Activated CD4-positive, CD25-positive, alpha-beta regulatory T cell (primary cell): ENCODE data around the gene ATG2A.
"Not testable (repeated sequence)": the region's sequence is repeated elsewhere in the genome, so short reads cannot be mapped to it uniquely, and the experiment has no call there.

Experiments
- DNase-seq, 4 experiments: peaks; one replicate each; lab custom pipeline; 2025; lab: John Stamatoyannopoulos, UW

ATG2A gene

DNA sequence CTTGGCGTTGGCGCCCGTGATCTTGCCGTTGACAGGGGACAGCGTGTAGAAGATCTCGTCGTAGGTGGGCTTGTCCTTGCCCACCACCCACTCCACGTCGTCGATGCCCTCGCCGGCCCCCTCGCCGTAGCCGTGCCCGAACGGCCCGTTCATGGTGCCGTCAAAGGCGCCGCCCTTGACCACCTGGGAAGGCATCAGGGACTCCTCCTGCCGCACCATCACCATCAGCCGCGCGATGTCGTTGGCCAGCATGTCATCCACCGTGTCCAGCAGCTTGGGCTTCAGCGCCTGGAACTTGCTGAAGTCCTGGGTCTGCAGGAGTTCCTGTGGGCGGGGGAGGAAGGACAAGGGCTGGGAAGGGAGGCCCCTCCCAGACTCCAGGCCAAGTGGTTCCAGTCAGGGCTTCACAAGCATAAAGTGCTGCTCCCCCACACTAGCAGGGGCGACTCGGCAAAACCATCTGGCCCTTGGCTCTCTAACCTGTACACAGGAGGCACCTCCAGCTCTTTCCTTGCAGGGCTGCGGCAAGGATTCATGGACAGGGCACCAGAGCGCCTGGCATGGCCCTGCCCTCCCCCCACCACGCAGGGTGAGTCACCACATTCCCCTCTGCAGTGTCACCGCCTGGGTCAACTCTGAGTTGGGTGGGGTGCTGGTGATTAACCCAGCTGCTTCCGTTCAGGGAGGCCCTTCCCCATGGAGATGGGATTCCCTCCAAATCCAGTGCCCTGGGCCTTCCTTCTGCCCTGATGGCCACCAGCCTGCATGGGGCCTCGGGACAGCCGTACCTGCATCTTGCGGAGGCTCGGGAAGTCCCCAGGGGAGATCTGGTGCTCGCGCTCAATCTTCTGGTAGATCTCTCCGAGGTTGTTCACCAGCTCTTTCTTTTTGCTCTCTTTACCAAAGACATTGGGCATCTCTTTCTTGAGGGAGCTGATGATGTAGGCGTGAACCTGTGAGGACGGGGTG, 62.2 kb downstream of the ATG2A start:
- peak in 3 of 4 experiments; percentile 31 to 40 (median 38) for DNase-seq

DNA sequence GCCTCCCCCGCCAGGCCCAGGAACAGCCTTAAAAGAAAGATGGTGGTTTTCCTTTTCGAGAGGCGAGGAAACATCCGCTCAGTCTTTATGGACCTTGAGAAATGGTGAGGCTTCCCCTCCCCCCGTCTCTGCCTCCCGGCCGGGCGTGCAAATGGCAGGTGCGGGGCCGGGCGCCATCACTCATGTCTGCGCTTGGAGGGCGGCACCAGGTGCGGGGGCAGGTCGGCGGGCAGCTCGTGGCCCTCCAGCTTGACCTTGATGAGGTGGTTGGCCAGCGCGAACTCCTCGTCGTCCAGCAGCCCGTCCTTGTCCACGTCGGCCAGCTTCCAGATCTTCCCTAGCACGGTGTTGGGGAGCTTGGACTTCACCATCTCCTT, 62.9 kb downstream of the ATG2A start:
- DNase-seq = no peak

DNA sequence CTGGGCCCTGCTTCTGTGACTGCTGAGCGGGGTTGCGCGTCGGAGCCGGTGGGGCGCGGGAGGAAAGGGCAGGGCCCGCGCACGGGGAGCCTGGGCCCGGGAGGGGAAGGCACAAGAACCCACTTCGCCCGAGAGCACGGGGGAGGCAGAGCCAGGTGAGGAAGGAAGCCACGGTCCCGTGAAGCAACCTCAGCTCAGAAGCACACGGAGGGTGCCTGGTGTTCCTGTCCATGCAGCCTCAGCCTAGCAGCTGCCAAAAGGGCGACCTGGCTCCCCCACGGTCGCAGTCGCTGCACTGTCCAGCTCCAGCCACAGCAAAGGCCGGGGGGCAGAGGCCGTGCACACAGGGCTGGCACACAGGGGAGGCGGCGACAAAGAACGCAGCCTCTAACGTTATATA, 63.3 kb downstream of the ATG2A start:
- no peak for DNase-seq

DNA sequence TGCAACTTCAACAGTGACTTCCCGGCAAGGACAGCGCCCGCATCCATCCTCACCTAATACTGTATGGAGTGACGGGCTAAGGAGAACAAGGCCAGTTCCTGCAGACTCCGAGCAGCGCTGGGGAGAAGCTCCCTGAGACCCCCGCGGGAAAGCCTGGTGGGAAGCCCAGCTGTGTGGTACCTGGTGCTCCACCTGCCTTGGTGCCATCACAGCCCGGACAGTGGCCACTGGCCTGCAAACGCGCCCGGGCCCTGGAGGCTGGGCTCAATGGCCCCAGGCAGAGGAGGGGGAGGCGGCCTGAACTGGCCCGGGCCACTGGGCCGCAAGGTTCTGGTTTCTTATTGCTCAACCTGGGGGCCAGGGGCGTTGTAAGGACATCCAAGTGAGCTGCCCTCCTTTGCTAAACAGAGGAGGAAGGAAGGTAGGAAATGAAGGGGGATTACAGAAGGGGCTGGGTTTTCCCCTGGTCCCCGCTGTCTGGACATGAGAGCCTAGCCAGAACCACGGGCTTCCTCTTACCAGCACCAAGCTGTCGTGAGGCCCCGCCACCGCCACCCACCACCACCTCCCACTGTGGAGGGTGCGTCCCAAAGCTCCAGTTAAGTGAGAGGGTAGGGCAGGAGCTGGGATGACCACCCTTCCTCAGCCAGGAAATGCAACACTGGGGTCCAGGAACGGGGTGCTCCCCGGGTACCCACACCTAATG, 64.1 kb downstream of the ATG2A start:
- no peak for DNase-seq

DNA sequence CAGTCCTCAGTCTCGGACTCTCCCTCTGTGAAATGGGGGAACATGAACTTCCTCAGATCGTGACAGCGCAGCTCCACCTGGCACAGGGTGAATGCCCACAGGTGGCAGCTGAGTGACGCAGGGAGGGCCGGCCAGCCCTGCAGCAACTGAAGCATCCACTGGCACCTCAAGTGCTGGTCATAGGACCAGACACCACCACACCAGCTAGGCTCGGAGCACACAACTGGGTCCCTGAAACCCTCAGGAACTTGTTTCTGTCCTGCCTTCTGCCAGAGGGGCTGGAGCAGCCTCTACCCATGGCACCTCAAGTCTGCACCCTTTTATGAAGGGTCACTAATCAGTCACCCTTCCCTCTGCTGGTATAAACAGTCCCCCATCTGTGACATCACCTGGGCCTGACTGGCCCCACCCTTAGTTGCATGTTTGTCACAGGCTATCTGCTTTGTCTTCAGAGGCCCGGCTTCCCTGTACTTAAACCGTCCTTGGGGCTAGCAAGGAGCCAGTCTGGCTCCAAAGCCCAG, 65.1 kb downstream of the ATG2A start:
- no peak for DNase-seq

DNA sequence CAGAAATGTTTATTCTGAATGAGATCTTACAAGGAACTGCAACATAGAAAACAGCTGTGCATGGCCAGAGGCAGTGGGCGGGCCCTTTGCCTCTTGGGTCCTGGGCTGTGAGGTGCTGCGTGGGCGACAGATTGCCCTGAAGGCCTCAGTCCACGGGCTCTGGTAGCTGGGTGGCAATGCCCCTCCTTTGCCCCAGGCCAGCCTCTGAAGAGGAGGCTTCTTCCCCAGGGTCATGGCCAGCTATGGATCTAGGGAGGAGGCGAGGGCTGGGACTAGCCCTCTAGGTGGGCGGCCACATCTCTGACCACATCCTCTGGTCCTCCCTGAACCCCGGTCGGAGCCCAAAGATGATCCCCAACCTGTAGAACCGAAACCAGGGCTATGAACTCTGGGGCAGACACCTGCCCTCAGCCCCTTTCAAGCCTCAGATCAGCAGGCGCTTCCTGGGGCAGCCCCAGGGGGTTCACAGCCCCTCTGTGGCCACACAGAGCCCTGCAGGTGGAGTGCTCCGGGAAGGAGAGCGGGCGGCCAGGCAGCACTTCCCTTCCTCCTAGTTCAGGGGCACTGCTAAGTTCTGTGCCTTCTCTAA, 65.9 kb downstream of the ATG2A start:
- DNase-seq = peak in 1 of 4 experiments; percentile 29

DNA sequence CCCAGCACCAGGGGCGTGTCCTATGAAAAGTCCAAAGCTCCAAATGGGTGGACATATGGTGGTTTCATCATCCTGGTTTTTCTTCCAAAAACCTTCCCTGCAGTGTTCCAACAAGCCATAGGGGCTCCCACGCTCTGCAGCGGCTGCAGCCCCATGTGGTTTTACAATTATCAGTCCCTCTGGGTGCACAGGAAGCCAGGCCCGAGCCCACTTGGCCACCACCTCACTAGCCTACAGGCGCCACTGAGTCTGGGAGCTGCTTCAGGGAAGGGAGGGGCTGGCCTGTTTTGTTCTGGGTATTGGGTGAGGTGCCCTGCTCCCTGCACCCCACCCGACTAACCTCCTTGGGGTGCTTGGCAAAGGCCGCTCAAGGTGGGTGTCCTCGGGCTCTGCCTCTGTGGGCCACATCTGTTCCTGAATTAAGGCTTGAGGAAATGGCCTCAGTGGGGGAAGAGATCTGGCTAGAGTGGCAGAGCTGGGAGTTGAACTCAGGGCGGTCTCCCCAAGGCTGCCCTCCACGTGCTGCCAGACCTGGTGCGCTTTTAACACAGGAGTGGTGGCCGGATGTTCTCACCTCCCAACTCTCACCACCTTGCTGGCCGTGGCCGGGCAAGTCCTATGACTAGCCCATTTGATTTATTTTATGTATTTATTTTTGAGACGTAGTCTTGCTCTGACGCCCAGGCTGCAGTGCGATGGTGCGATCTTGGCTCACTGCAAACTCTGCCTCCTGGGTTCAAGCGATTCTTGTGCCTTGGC, 67.2 kb downstream of the ATG2A start:
- DNase-seq = no peak

DNA sequence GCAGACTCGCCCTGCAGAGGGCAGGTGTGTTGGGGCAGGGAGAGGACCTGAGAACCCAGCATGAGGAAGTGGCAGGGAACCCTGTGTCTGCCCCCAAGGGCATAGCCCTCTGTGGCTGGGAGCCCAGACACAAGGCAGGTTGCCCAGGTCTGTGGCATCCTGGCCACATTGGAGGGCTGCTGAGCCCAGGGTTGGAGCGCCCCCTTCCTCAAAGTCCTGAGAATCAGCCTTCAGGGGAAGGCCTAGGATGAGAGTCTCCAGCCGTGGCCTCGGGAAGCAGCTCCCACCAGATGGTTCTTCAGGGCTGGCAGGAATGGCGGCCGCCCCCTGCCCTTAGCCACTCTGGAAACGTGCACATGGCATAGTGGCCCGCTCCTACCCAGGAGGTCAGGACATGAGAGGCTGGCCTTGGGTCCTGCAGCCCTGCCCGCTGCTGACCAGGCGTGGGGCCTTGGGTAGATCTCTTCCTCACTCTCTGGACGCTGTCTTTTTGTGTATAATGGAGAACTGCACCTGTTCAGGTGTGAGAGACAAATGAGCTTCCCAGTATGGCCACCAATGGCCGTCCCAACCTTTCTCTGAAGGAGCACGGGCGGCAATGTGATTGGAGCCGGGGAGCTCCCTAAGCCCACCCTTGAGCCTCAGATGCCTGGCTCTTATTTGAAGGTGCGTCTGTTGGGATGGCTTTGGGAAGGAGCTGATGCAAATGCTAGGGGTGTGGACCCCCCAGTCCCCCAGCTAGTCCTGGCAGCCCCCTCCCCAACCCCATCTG, 68.0 kb downstream of the ATG2A start:
- peak in 1 of 4 experiments; percentile 32 for DNase-seq

DNA sequence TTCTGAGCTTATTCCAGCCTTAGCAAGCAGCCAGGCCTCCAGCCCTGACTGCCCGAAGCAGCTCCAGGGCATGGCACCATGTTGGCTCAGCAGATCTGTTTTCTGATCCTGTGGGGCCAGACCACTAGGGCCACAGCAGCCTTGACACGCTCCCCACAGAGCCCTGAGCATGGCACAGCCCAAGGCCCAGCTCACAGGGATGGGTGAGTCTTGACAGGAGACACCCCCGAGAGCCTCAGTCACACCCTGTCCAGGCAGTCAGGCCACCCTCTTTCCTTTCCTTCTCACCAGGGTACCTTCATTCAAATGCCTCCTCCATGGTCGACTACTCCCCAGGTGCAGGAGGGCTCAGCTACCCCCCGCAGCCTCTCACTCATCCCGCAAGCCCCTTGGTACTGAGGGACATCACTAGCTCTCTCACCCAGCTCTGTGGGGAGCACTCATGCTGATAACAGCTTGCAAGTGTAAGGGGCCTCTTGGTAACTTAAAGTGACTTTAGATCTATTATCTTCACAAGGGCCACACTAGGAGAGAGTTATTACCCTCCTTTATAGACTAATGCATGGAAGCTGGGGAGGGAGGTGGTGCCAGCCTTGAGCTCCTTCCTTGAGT, 68.7 kb downstream of the ATG2A start:
- DNase-seq = no peak

DNA sequence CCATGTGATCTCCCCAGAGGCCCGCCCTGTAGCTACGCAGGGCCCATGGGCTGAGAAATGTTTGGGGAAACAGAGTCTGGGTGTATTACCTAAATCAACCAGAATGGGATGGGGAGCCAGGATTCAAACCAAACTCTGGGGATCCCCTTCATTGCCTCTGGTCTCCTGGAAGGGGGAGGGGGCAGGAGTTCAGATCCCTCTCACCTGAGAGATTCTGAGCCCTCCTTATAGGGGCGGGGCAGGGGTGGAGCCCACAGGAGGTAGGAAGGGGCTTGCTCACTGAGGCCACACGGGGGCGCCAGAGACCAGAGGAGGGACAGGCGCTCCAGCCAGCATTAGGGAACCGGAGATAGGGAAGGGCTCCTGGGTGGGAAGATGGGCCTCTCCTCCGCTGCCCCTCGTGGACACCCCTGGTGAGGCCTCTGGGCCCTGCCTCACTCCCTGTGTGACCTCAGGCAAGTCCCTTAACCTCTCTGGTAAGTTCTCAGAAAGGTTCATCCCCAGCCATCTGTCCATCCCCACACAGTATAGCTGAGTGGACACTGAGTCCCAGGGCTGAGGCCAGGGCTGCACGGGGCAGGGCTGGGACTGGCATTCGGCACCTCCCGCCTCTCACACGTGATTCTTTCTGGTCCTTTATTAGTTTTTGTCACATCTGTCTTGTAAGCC, 69.9 kb downstream of the ATG2A start:
- peak; percentile 79 to 97 (median 92) for DNase-seq

DNA sequence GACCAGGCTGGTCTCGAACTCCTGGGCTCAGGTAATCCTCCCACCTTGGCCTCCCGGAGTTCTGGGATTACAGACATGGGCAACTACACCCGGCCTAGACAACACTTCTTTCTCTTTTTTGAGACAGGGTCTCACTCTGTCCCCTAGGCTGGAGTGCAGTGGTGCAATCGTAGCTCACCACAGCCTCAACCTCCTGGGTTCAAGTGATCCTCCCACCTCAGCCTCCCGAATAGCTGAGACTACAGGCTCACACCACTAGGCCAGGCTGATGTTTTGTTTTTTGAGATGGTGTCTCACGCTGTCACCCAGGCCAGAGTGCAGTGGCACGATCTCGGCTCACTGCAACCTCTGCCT, 71.3 kb downstream of the ATG2A start:
- not testable (repeated sequence) for DNase-seq

DNA sequence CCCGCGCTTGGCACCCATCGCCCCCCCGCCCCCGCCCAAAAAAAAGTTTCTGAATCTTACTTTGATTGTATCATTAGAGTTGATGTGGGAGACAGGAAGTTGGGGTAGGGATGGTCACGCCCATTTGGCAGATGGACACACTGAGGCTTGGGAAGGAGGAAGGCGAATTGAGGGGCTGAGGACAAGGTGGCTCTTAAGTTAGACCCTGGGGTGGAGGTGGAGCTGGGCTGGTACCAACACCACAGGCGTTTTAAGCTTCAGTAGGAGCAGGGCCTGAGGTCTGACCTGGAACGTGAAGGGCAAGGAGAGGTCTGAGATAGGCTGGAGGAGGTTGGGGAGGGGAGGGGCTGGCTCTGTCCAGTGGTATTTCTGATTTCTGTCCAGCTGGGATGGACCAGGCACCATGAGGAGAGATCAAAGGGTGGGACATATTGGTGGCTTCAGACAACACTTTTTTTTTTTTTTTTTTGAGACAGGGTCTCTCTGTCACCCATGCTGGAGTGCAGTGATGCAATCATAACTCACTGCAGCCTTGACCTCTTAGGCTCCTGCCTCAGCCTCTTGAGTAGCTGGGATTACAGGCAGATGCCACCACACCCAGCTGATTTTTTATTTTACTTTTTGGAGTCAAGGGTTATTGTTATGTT, 71.8 kb downstream of the ATG2A start:
- DNase-seq = no peak
